ENCODE measurements around the gene EHD2. TPM values are rescaled to one million over a fixed set of nuclear protein-coding genes. Genes with fewer than 3 reads are reported as not detected.

The EHD2 gene
- total RNA-seq, 1 donor from 2014 or later, result 2.2 TPM

GRCh38 chr19:47691090-47691489, 22.1 kb upstream of the EHD2 start:
- DNase-seq, result no peak

- no peak for DNase-seq
Measured at GRCh38 chr19:47691782-47692181, 21.4 kb upstream of the EHD2 start.

DNA sequence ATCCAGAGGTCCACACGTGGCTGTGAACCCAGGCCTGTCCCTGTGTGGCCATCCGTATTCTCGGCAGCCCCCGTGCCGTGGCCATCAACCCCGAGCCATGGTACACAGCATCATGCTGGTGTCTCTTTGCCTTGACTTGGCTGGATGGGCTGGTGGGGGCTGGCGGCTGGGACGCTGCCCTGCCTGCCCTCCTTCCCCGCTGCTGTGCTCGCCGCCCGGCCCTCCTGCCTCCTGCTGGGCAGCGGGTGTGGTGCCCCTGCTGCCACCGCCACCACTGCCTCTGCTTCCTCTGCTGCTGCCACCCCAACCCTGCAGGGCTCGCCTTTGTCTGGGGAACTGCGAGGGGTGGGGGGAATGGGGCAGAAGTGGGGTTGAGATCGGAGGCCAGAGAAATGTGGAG, 19.7 kb upstream of the EHD2 start:
- DNase-seq, result no peak

GRCh38 chr19:47693903-47694302, 19.3 kb upstream of the EHD2 start:
- no peak for DNase-seq

DNA sequence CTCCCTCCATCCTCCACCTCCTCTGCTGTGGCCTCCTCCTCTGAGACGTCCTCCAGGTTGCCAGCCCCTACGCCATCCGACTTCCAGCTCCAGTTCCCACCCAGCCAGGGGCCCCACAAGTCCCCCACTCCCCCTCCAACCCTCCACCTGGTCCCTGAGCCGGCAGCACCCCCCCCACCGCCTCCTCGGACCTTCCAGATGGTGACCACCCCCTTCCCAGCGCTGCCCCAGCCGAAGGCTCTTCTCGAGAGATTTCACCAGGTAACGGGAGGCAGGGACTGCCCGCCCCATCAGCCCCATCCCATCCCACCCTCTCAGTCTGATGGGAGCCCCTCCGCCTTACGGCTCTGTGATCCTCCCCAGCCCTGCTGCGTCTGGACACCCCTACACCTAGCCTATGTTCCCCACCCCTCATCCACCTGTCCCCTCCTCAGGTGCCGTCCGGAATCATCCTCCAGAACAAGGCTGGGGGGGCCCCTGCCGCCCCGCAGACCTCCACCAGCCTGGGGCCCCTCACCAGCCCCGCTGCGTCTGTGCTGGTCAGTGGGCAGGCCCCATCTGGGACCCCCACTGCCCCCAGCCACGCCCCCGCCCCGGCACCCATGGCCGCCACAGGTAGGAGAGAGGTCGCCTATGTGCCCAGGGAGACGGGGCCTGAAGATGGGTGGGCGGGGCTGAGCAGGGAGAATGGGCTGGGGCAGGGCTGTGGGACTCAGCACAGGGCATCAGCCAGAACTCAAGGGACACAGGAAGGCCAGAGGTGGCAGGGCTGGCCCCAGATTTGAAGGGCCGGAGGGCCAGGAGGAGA, 18.6 kb upstream of the EHD2 start:
- no peak for DNase-seq

DNA sequence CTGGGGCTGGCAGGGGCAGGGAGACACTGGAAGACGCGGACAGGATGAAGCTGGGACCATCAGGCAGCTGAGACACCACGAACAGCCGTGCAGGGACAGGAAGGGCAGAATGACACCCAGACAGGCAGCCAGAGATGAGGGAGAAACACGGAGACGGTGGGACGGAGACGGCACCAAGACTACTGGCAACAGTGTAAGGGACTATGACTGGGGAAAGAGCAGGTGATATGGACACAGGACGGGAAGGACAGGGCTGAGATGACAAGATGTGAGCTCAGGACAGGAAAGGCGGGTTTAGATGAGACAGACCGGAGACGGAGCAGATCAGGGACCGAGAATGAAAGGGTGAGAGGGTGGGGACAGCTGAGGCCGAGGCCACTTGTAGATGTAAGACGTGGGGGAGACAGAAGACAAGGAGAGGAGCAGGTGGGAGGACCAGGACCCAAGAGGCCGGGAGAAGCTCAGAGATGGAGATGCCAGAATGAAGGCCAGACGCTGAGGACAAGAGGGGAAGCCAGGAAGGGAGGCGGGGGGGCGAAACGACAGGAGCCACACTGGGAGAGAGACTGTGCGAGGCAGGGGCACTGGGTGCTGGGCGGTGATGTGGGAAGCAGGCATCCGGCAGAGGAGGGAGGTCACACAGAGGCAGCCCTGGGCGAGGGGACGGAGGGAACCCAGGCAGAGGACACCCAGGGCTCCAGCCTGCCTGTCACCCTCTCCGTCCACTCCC, 17.5 kb upstream of the EHD2 start:
- DNase-seq, result no peak

DNA sequence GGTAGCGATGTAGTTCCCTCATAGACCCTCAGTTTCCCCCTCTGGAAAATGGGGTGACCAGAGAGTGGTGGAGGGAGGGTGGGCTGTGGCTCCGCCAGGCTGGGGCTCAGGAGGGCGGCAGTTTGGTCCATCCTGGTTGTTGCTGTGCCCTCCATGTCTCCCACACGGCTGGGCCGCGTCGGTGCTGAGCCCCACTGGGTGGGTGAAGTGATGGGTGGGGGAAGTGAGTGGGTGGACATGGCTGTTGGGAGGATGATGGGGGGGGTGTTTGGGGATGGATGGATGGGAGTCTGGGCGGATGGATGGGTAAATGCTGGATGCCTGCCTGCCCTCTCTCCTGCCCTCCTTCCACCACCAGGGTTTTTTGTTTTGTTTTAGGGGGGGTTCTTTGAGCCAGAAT, 16.6 kb upstream of the EHD2 start:
- no peak for DNase-seq

DNA sequence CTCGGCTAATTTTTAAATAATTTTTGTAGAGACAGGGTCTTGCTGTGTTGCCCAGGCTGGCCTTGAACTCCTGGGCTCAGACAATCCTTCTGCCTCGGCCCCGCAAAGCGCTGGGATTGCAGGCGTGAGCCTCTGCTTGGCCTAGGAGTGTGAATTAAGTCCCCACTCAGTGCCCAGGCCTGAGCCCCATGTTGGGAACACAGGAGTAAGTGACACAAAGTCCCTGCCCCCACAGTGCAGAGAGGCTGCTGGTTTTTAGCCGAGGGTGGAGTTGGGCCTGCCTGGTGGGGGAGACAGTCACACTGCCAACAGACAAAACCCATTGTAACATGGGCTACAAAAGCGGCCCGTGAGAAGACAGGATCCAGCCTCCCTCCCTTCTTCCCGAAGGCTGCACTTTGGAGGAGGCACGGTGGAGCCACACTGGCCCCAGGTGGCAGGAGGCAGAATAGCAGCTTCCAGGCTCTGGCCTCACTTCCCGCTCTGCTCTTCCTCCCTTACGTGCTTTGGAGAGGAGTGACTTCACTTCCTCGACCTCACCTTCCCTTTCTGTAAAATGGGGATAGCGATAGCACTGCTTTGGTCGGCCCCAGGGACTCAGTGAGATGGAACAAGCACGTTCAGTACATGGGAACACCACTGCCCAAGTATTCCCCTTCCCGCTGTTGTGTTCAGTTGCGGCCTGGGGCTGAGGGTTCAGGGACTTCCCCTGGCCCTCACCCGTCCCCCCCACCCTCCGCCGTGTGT, 15.2 kb upstream of the EHD2 start:
- DNase-seq, result peak; percentile 77

DNA sequence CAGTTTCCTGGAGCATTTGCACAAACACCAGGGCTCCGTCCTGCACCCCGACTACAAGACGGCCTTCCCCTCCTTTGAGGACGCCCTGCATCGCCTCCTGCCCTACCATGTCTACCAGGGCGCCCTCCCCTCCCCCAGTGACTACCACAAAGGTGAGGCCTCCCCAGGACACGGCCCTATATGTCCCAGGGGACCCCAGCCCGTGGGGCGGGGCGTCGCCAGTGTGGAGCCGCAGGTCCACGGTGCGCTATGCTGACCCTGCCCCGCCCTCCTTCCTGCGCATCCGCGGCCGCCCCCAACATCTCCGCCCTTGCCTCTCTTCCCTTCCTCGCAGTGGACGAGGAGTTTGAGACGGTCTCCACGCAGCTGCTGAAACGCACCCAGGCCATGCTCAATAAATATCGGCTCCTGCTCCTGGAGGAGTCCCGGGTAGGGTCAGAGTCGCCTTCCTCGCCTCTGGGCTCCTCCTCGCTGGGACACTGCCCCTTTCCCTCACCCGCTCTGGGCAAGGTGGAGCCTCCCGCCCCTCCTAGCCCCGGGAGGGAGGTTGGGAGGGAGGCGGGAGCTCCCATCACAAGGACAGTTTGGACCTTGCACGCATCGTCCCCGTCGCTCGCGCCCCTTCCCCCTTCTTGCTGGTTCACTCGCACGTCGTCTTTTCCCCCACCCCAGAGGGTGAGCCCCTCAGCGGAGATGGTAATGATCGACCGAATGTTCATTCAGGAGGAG, 14.4 kb upstream of the EHD2 start:
- DNase-seq, result no peak

GRCh38 chr19:47699360-47699917, 13.8 kb upstream of the EHD2 start:
- DNase-seq, result no peak

GRCh38 chr19:47700934-47701716, 12.1 kb upstream of the EHD2 start:
- no peak for DNase-seq

DNA sequence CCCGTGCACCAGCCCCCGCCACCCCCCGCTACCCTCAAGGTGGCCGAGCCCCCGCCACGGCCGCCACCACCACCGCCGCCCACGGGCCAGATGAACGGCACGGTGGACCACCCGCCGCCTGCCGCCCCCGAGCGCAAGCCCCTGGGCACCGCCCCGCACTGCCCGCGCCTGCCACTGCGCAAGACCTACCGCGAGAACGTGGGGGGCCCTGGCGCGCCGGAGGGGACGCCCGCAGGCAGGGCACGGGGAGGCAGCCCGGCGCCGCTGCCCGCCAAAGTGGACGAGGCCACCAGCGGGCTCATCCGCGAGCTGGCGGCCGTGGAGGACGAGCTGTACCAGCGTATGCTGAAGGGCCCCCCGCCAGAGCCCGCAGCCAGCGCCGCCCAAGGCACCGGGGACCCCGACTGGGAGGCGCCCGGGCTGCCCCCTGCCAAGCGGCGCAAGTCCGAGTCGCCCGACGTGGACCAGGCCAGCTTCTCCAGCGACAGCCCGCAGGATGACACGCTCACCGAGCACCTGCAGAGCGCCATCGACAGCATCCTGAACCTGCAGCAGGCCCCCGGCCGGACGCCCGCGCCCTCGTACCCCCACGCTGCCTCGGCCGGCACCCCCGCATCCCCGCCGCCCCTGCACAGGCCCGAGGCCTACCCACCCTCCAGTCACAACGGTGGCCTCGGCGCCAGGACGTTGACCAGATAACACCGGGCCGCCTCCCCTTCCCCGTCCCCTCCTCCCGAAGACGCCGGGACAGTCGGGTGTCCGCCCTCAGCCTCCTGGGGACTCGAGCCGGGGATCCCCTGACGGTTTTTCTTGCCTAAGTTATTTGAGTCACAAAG, 11.3 kb upstream of the EHD2 start:
- DNase-seq, result no peak

GRCh38 chr19:47702671-47703070, 10.6 kb upstream of the EHD2 start:
- no peak for DNase-seq

DNA sequence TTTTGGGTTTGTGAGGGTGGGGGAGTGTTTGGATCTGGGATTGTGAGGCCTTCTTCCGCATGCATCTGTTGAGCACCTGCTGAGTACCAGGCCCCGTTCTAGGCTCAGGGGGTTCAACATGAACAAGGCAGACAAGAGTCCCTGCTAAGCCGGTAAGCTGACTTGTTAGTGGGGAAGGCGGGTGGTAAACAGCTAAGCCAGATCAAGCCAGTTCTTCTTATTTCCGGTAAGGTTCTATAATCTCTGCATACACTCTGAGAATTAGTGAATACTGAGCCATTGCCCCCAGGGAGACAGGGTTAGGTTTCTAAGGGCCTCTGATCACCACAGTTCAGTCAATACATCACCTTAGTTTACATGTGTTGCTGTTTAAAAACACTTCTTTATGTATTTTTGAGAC, 9.9 kb upstream of the EHD2 start:
- DNase-seq, result no peak

DNA sequence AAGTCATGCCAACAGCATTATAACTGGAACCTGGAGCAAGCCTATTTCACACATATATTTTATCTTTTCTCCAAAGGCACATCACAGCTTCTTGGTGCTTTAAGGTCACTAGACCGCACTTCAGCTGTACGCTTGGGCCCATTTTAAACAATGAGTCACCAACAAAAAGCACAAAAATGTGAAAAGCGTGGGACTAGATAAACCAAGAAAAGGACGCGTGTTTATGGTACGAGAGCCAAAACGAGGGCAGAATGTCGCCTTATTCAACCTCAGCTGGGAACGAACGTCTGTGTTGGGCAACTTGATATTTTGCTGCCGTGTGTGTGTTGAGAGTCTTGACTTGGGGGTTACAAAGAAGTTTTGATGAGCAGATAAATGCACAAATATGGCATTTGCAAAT, 9.2 kb upstream of the EHD2 start:
- DNase-seq, result no peak

DNA sequence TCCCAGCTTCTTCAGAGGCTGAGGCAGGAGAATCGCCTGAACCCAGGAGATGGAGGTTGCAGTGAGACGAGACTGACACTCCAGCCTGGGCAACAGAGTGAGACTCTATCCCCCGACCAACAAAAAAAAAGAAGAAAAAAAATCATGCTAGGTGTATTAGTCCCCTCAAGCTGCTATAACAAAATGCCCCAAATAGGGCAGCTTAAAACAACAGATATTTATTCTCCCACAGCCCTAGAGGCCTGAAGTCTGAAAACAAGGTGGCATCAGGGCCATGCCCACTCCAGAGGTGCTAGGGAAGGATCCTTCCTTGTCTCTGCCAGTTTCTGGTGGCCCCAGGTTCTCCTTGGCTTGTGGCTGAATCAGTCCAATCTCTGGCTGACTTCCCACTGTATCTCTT, 8.6 kb upstream of the EHD2 start:
- no peak for DNase-seq

DNA sequence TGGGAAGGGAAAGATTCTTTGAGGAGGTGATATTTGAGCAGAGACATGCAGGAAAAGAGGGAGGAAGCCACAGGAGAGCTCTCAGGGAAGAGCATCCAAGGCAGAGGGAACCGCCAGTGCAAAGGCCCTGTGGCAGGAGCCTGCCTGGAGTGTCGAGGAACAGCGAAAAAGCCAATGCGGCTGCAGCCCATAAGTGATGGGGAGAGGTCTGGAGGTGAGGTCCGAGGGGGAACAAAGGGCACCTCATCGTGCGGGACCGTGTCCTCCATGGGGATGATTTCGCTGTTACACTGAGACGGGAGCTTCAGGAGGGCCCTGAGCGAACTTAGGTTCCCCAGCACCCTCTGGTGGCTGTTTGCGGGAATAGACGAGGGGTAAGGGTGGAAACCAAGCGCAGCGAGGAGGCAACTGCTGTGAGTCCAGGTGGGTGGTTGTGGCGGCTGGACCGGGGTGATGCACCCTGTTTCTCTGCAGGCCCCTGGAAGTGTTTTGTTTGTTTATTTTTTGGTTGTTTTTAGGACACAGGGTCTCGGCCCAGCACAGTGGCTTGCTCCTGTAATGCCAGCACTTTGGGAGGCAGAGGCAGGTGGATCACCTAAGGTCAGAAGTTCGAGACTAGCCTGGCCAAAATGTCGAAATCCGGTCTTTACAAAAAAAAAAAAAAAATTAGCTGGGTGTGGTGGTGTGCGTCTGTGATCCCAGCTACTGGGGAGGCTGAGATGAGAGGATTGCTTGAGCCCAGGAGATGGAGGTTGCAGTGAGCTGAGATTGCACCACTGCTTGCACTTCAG, 5.9 kb upstream of the EHD2 start:
- DNase-seq, result no peak

DNA sequence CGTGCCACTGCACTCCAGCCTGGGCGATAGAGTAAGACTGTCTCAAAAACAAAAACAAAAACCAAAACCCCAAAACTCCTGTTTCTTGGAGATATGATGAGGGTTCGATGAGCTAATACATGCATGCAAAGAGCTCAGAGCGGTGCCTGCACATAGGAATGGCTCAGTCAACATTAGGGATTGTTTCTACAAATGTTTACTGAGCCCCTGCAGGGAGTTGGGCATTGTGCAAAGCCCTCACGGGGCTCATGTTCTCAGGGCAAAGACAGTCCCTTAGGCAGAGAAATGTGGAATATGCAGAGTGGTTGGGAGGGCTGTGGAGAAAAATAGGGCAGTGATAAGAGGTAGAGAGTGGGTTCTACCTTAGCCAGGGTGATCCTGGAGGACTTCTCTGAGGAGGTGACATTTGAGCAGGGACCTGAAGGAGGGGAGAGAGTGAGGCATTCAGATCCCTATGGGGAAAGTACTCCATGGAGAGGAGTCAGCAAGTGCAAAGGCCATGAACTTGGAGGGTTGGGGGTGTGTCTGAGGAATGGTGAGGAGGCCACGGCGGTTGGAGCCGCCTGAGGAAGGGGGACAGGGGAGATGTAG, 1.5 kb upstream of the EHD2 start:
- no peak for DNase-seq

DNA sequence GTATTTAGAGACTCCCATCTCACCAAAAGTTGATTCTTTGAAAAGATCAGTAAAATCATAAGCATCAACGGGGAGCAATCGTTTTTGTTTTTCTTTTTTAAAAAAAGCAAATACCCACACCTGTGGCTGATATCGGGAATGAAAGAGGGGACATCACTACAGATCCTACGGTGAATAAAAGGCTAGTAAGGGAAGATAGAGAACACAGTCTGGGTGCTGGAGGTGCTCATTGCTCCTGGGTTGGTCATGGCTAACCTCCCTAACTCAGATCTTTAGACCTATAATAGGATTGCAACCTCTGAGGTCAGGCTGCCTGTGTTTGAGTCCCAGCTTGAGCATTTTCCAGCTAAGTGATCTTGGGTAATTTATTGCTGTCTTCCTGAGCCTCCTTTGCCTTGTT, 1.1 kb downstream of the EHD2 start:
- no peak for DNase-seq

Data from occipital lobe (tissue), 2 donors.